ENCODE results near the gene DAPK2.

DNA sequence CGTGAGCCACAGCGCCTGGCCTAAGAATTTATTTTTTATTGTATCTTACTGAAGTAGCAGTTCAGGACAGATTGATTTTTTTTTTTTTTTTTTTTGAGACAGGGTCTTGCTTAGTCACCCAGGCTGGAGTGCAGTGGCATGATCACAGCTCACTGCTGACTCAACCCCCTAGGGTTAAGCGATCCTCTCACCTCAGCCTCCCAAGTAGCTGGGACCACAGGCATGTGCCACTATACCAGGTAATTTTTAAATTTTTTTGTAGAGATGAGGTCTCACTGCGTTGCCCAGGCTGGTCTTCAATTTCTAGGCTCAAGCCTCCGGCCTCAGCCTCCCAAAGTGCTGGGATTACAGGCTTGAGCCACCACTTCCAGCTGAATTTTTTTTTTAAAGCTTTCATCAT, 112.8 kb downstream of the DAPK2 start:
- TF ChIP-seq POLR2AphosphoS5 (IDR thresholded peaks at IDR 0.05; ENCODE audit: borderline replicate concordance, low read depth, low read length) (no peak), EZH2 (IDR thresholded peaks at IDR 0.05) (no peak), FOXP2 (optimal IDR thresholded peaks at IDR 0.05; ENCODE audit: control extremely low read depth, extremely low read length, insufficient read depth) (no peak)
